ENCODE measurements around the gene MIF. TPM values are rescaled to one million over a fixed set of nuclear protein-coding genes. Genes with fewer than 3 reads are reported as not detected.
"Not testable (repeated sequence)": the region's sequence is repeated elsewhere in the genome, so short reads cannot be mapped to it uniquely, and the experiment has no call there.

Gene MIF
- 128 TPM for total RNA-seq

GRCh38 chr22:23893945-23894709 lies at the start of gene MIF:
MIF (plus strand) TSS chr22:23894383; CDS start chr22:23894475, 92 bp downstream.
- no peak for FAIRE-seq
- DNase-seq (ENCODE audit: low spot score in 2 of 2): peak; percentile 95 to 98

DNA sequence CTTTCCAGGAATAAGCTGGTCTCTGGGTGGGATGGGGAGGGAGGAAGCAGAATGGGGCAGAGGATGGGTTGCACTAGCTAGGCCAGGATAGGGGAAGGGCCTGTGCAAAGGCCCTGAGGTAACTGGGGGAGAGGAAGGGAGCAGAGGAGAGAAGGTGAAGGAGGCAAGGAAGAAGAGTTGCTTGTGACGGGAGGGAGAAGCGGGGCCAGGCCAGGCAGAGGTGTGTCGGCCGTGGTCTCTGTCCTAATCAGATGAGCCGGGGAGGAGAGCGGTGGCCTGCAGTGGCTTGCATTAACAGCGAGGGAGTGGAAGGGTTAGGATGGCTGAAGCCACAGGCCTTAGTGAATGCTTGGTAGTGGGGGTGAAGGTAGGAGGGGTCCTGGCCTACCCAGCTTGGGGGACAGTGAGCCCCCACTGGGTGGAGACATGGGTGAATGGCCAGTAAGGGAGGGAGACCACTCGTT lies 49.4 kb upstream of the MIF start:
- FAIRE-seq: no peak
- no peak for DNase-seq (ENCODE audit: low spot score in 2 of 2)

DNA sequence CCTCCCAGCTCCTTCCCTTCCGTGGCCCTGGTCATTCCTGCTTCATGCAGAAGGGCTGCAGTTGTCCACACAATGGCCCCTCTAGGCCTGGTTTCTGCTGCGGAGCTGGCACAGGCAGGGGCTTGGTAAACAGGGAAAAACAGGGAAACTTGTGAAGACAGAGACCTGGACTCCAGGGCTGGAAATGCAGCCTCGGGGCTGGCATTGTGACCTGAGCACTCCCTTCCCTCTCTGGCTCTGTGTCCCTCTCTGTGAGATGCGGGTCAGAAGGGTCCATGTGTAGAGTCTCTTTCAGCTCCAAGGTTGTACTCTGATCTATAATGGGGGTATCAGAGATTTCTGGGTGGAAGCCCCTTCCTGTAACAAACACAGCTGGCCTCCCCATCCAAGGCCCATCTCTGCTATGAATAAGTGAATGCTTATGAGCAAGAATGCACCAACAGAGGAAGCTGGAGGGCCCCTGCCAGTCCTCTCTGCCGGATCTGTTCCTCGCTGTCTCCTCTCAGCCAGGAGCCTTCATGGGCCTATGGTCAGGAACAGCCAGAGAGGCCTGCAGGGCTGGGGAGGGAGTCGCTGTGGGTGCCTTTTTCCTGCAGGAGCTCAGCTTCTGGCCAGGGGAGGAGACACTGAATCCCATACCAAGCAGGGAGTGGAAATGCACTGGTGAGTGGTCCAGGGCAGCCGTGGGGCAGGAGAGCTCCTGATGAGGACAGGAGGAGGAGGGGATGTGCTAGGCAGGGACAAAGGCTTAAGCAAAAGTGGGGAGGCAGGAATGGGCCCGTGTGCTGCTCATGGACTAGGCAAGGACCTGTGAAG lies 48.7 kb upstream of the MIF start:
- FAIRE-seq: no peak
- no peak for DNase-seq (ENCODE audit: low spot score in 2 of 2)

DNA sequence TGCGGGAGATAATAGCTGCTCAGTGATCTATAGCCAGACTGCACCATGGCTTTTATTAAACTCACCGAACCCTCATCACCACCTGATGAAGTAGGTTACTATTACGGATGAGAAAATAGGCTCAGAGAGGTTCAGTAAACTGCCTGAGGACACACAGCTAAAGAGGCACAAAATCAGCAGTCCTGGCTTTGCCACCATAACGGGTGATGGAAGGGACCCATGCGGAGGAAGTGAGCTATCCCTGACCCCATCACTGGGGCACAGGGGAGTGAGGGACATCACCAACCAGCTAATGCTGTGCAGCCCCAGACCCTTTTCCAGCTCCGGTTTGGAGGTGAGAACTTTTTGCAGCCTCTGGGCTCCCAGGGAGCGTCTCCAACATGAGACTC lies 48.1 kb upstream of the MIF start:
- DNase-seq (ENCODE audit: low spot score in 2 of 2) (no peak), FAIRE-seq (no peak)

GRCh38 chr22:23847310-23847920 lies 46.8 kb upstream of the MIF start:
- DNase-seq (ENCODE audit: low spot score in 2 of 2): no peak

GRCh38 chr22:23847991-23848864 lies 46.0 kb upstream of the MIF start:
- FAIRE-seq: no peak
- no peak for DNase-seq (ENCODE audit: low spot score in 2 of 2)

More at GRCh38 chr22:23847310-23847920, 46.8 kb upstream of the MIF start:
- FAIRE-seq: no peak

GRCh38 chr22:23849009-23850006 lies 44.9 kb upstream of the MIF start:
- FAIRE-seq (no peak), DNase-seq (ENCODE audit: low spot score in 2 of 2) (peak; percentile 85 to 94)

DNA sequence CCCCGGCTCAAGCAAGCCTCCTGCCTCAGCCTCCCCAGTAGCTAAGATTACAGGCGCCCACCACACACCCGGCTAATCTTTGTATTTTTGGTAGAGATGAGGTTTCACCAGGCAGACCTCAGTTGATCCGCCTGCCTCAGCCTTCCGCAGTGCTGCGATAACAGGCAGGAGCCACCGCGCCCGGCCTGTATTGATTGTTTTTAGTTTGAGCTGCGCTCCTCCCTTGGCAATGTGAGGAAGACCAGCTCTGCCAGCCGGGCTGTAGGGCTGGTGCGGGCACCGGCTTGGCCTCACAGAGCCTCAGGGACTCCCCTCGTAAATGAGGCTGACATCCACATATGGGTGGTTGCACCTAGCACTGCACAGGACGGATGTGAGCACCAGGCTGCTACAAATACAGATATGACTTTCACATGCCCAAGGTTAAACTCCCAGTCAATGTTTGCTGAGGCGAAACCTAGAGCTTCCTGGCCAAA lies 44.0 kb upstream of the MIF start:
- DNase-seq (ENCODE audit: low spot score in 2 of 2) (no peak), FAIRE-seq (no peak)

- FAIRE-seq (no peak), DNase-seq (ENCODE audit: low spot score in 2 of 2) (no peak)
These were observed 37.2 kb upstream of the MIF start for GRCh38 chr22:23856721-23857605.

GRCh38 chr22:23857606-23858483 lies 36.3 kb upstream of the MIF start, which contains the start of gene SLC2A11:
SLC2A11 (plus strand) TSS chr22:23857875; CDS start chr22:23858000, 125 bp downstream.
- DNase-seq (ENCODE audit: low spot score in 2 of 2): peak; percentile 90 to 94
- no peak for FAIRE-seq

- no peak for FAIRE-seq
- no peak for DNase-seq (ENCODE audit: low spot score in 2 of 2)
These were observed 35.7 kb upstream of the MIF start for GRCh38 chr22:23858484-23858815.

DNA sequence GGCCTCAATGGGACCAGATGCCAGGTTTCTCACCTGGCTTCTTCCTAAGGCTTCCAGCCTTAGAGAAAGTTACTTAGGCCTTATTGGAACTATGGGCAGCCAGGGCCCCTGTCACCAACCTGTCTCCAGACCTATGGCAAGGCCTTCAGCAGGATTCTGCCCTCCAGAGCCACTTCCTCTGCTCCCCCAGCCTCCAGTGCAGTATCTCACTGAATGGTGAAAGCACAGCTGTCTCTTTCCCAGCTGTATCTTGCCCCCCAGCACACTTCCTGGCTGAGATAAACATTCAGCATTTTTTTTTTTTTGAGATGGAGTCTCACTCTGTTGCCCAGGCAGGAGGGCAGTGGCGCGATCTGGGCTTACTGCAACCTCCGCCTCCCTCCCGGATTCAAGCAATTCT lies 35.0 kb upstream of the MIF start:
- DNase-seq (ENCODE audit: low spot score in 2 of 2) (no peak), FAIRE-seq (no peak)

DNA sequence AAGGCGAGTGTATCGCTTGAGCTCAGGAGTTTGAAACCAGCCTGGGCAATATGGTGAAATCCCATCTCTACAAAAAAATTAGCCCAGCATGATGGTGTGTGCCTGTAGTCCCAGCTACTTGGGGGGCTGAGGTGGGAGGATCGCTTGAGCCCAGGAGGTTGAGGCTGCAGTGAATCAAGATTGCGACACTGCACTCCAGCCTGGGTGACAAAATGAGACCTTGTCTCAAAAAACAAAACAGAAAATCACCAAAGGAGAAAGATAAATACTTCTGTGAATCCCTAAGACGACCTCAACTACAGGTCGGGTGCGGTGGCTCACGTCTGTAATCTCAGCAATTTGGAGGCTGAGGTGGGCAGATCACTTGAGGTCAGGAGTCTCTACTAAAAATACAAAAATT lies 34.0 kb upstream of the MIF start:
- not testable (repeated sequence) for FAIRE-seq; DNase-seq (ENCODE audit: low spot score in 2 of 2)

DNA sequence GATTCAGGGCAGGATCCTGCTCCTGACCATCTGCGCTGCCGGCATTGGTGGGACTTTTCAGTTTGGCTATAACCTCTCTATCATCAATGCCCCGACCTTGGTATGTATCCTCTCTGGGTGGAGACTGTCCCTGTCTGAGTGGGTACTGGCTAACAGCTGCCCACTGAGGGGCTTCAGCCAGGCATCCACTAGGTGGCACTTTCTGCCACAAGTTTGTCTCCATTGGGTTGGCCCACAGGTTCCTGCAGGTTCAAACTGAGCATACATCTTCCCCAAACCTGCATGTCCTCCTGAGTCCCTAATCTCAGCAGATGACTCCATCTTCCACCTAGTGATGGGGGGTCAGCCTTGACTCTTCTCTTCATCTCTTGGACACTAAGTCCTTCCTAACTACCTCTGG lies 32.1 kb upstream of the MIF start:
- DNase-seq (ENCODE audit: low spot score in 2 of 2) (no peak), FAIRE-seq (no peak)

GRCh38 chr22:23864499-23865154 lies 29.6 kb upstream of the MIF start:
- FAIRE-seq; DNase-seq (ENCODE audit: low spot score in 2 of 2): not testable (repeated sequence)

DNA sequence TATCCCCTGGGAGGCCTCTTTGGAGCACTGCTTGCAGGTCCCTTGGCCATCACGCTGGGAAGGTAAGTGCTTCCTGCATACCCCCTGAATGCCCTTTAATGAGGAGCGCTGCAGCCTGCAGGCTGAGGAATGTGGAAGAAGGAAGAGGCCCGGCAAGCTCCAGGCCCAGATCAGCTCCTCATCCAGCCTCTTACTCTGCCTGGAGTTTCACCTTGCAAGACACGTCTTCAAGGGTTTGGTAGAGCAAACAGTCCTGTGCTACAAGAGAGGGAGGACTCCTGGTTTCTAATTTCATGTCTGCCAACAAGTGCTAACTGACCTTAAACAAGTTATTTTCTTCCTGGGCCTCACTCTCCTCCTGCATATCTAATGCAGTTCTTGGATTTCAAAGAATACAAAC lies 25.6 kb upstream of the MIF start:
- DNase-seq (ENCODE audit: low spot score in 2 of 2) (no peak), FAIRE-seq (no peak)

Data from frontal cortex (tissue), 4 donors.